ENCODE measurements around the gene HAVCR2.

Gene HAVCR2

GRCh38 chr5:157108976-157109375, at the start of gene HAVCR2:
HAVCR2 (minus strand) TSS chr5:157109044; CDS start chr5:157108983, 61 bp downstream.
- no peak for DNase-seq (ENCODE audit: low read depth, low spot score)

- DNase-seq (ENCODE audit: low read depth, low spot score): no peak
These were observed 48.5 kb upstream of the HAVCR2 start for GRCh38 chr5:157157293-157157891.

- DNase-seq (ENCODE audit: low read depth, low spot score): no peak
These were observed 46.5 kb upstream of the HAVCR2 start for GRCh38 chr5:157155297-157155696.

- no peak for DNase-seq (ENCODE audit: low read depth, low spot score)
These were observed 42.2 kb upstream of the HAVCR2 start for GRCh38 chr5:157150995-157151394.

GRCh38 chr5:157148734-157149615, 40.1 kb upstream of the HAVCR2 start:
- DNase-seq (ENCODE audit: low read depth, low spot score): peak; percentile 84

- peak; percentile 32 for DNase-seq (ENCODE audit: low read depth, low spot score)
These were observed 34.5 kb upstream of the HAVCR2 start for GRCh38 chr5:157143127-157143971.

- DNase-seq (ENCODE audit: low read depth, low spot score): peak; percentile 99
These were observed 33.7 kb upstream of the HAVCR2 start, which contains the start of gene MED7 for GRCh38 chr5:157142317-157143126. MED7 (minus strand) TSS chr5:157142865; CDS start chr5:157139431, 3,434 bp downstream.

GRCh38 chr5:157137691-157138090, 28.8 kb upstream of the HAVCR2 start:
- no peak for DNase-seq (ENCODE audit: low read depth, low spot score)

- no peak for DNase-seq (ENCODE audit: low read depth, low spot score)
These were observed 23.4 kb upstream of the HAVCR2 start for GRCh38 chr5:157132281-157132612.

- DNase-seq (ENCODE audit: low read depth, low spot score): no peak
These were observed 22.1 kb upstream of the HAVCR2 start for GRCh38 chr5:157130925-157131324.

- DNase-seq (ENCODE audit: low read depth, low spot score): no peak
These were observed 12.9 kb upstream of the HAVCR2 start for GRCh38 chr5:157121709-157122108.

GRCh38 chr5:157120102-157120501, 11.3 kb upstream of the HAVCR2 start:
- no peak for DNase-seq (ENCODE audit: low read depth, low spot score)

GRCh38 chr5:157116483-157116954, 7.7 kb upstream of the HAVCR2 start:
- no peak for DNase-seq (ENCODE audit: low read depth, low spot score)

GRCh38 chr5:157115502-157115901, 6.7 kb upstream of the HAVCR2 start:
- no peak for DNase-seq (ENCODE audit: low read depth, low spot score)

- no peak for DNase-seq (ENCODE audit: low read depth, low spot score)
These were observed 6.2 kb upstream of the HAVCR2 start for GRCh38 chr5:157115012-157115411.

- no peak for DNase-seq (ENCODE audit: low read depth, low spot score)
These were observed 4.2 kb upstream of the HAVCR2 start for GRCh38 chr5:157113002-157113401.

- DNase-seq (ENCODE audit: low read depth, low spot score): no peak
These were observed 900 bp upstream of the HAVCR2 start for GRCh38 chr5:157109744-157110143.

GRCh38 chr5:157107508-157107907, 1.3 kb downstream of the HAVCR2 start:
- peak; percentile 9 for DNase-seq (ENCODE audit: low read depth, low spot score)

GRCh38 chr5:157106630-157107461, 2.0 kb downstream of the HAVCR2 start:
- no peak for DNase-seq (ENCODE audit: low read depth, low spot score)

- no peak for DNase-seq (ENCODE audit: low read depth, low spot score)
These were observed 8.6 kb downstream of the HAVCR2 start for GRCh38 chr5:157100140-157100679.
